Measurements from ENCODE around the gene MTNR1A. TPM values are rescaled to one million over a fixed set of nuclear protein-coding genes. Genes with fewer than 3 reads are reported as not detected.
"Not testable (repeated sequence)": the region's sequence is repeated elsewhere in the genome, so short reads cannot be mapped to it uniquely, and the experiment has no call there.

Gene MTNR1A
- total RNA-seq, 2 donors from 2014 or later, result not detected

GRCh38 chr4:186569533-186570192 is 14.3 kb upstream of the MTNR1A start:
- intact Hi-C loops (cut with DNase I), result no loop called here
- DNase-seq (no peak), ATAC-seq (no peak)

- ATAC-seq (no peak), DNase-seq (no peak)
- intact Hi-C loops (cut with DNase I), result no loop called here
Measured at GRCh38 chr4:186566068-186566467, 10.7 kb upstream of the MTNR1A start.

GRCh38 chr4:186563761-186564160 is 8.4 kb upstream of the MTNR1A start:
- DNase-seq (no peak), ATAC-seq (no peak)
- intact Hi-C loops (cut with DNase I), result no loop called here

- DNase-seq, result no peak
- intact Hi-C loops (cut with DNase I), result no loop called here
- no peak for ATAC-seq
Measured at GRCh38 chr4:186561748-186562147, 6.4 kb upstream of the MTNR1A start.

- intact Hi-C loops (cut with DNase I), result no loop called here
- no peak for DNase-seq
- ATAC-seq, result no peak
Measured at GRCh38 chr4:186560647-186561046, 5.3 kb upstream of the MTNR1A start.

GRCh38 chr4:186557486-186557885 is 2.1 kb upstream of the MTNR1A start:
- DNase-seq, result no peak
- intact Hi-C loops (cut with DNase I), result no loop called here
- no peak for ATAC-seq

GRCh38 chr4:186557061-186557460 is 1.7 kb upstream of the MTNR1A start:
- intact Hi-C loops (cut with DNase I), result no loop called here
- no peak for DNase-seq

GRCh38 chr4:186554539-186554913 is 841 bp downstream of the MTNR1A start:
- intact Hi-C loops (cut with DNase I), result no loop called here
- ATAC-seq, result no peak

More at GRCh38 chr4:186557061-186557460, 1.7 kb upstream of the MTNR1A start:
- ATAC-seq, result no peak

GRCh38 chr4:186553717-186554116 is 1.6 kb downstream of the MTNR1A start:
- intact Hi-C loops (cut with DNase I), result no loop called here
- no peak for DNase-seq
- no peak for ATAC-seq

More at GRCh38 chr4:186554539-186554913, 841 bp downstream of the MTNR1A start:
- DNase-seq, result no peak

GRCh38 chr4:186551849-186552248 is 3.5 kb downstream of the MTNR1A start:
- DNase-seq (no peak), ATAC-seq (no peak)

GRCh38 chr4:186545436-186545835 is 9.9 kb downstream of the MTNR1A start:
- DNase-seq, result no peak
- intact Hi-C loops (cut with DNase I), result no loop called here
- no peak for ATAC-seq

More at GRCh38 chr4:186551849-186552248, 3.5 kb downstream of the MTNR1A start:
- intact Hi-C loops (cut with DNase I), result no loop called here

GRCh38 chr4:186543206-186543605 is 12.2 kb downstream of the MTNR1A start:
- ATAC-seq, result no peak
- DNase-seq, result no peak
- intact Hi-C loops (cut with DNase I), result no loop called here

- DNase-seq (no peak), ATAC-seq (no peak)
- intact Hi-C loops (cut with DNase I), result no loop called here
Measured at GRCh38 chr4:186541801-186542200, 13.6 kb downstream of the MTNR1A start.

- ATAC-seq, result no peak
- no peak for DNase-seq
- intact Hi-C loops (cut with DNase I), result no loop called here
Measured at GRCh38 chr4:186537843-186538521, 17.4 kb downstream of the MTNR1A start.

- intact Hi-C loops (cut with DNase I), result no loop called here
- DNase-seq, result no peak
- ATAC-seq, result no peak
Measured at GRCh38 chr4:186536285-186536684, 19.1 kb downstream of the MTNR1A start.

GRCh38 chr4:186534056-186534455 is 21.3 kb downstream of the MTNR1A start:
- intact Hi-C loops (cut with DNase I), result no loop called here
- DNase-seq, result no peak
- ATAC-seq, result no peak

GRCh38 chr4:186523927-186524326 is 31.4 kb downstream of the MTNR1A start:
- intact Hi-C loops (cut with DNase I); ATAC-seq; DNase-seq: not testable (repeated sequence)

GRCh38 chr4:186516287-186516686 is 39.1 kb downstream of the MTNR1A start:
- ATAC-seq (no peak), DNase-seq (no peak)
- intact Hi-C loops (cut with DNase I), result no loop called here

- intact Hi-C loops (cut with DNase I), result no loop called here
- ATAC-seq, result no peak
- no peak for DNase-seq
Measured at GRCh38 chr4:186514271-186514950, 41.0 kb downstream of the MTNR1A start.

- DNase-seq; ATAC-seq; intact Hi-C loops (cut with DNase I): not testable (repeated sequence)
Measured at GRCh38 chr4:186504771-186505170, 50.6 kb downstream of the MTNR1A start.

All from left cardiac atrium (tissue), 4 donors.